IPS DF 4.7 (cell line): Measurements from ENCODE around the gene EML1.

Source experiments
- DNase-seq: peaks from one replicate; pipeline ENCODE4 v3.0.0-alpha.2; 2013; ENCODE audit warnings: low spot score; ENCODE audit errors: extremely low read depth

Gene EML1

GRCh38 chr14:99803803-99804202, 10.6 kb downstream of the EML1 start:
- no peak for DNase-seq

- no peak for DNase-seq
Observed at GRCh38 chr14:99805757-99806439, 12.7 kb downstream of the EML1 start.

- DNase-seq: no peak
Observed at GRCh38 chr14:99806836-99807235, 13.6 kb downstream of the EML1 start.

- DNase-seq: no peak
Observed at GRCh38 chr14:99807413-99808153, 14.4 kb downstream of the EML1 start.

- DNase-seq: no peak
Observed at GRCh38 chr14:99808154-99808505, 14.9 kb downstream of the EML1 start.

GRCh38 chr14:99808515-99808914, 15.3 kb downstream of the EML1 start:
- no peak for DNase-seq

- no peak for DNase-seq
Observed at GRCh38 chr14:99809360-99809759, 16.1 kb downstream of the EML1 start.

- no peak for DNase-seq
Observed at GRCh38 chr14:99809859-99810558, 16.8 kb downstream of the EML1 start.

GRCh38 chr14:99810559-99810874, 17.3 kb downstream of the EML1 start:
- no peak for DNase-seq

GRCh38 chr14:99812096-99812750, 19.0 kb downstream of the EML1 start:
- DNase-seq: no peak

GRCh38 chr14:99812892-99813291, 19.7 kb downstream of the EML1 start:
- no peak for DNase-seq

- DNase-seq: no peak
Observed at GRCh38 chr14:99815696-99816095, 22.5 kb downstream of the EML1 start.

- no peak for DNase-seq
Observed at GRCh38 chr14:99816217-99816616, 23.0 kb downstream of the EML1 start.

GRCh38 chr14:99816642-99817041, 23.4 kb downstream of the EML1 start:
- no peak for DNase-seq

- DNase-seq: no peak
Observed at GRCh38 chr14:99817331-99817730, 24.1 kb downstream of the EML1 start.

GRCh38 chr14:99818503-99819036, 25.4 kb downstream of the EML1 start:
- no peak for DNase-seq

- no peak for DNase-seq
Observed at GRCh38 chr14:99819514-99819913, 26.3 kb downstream of the EML1 start.

- no peak for DNase-seq
Observed at GRCh38 chr14:99820702-99821331, 27.6 kb downstream of the EML1 start.

- no peak for DNase-seq
Observed at GRCh38 chr14:99821519-99822508, 28.6 kb downstream of the EML1 start.

GRCh38 chr14:99822800-99823455, 29.7 kb downstream of the EML1 start:
- no peak for DNase-seq
